HG03196 (cell line): Measurements from ENCODE around the gene EIPR1.
A peak's percentile ranks its signal among the peaks of the same experiment; 100 is the strongest.

Experiments
- ATAC-seq: cut with Tn5 transposase; IDR thresholded peaks from one replicate; pipeline ENCODE4 v1.9.1; 2021; ENCODE audit not compliant: unreplicated experiment

Gene EIPR1

DNA sequence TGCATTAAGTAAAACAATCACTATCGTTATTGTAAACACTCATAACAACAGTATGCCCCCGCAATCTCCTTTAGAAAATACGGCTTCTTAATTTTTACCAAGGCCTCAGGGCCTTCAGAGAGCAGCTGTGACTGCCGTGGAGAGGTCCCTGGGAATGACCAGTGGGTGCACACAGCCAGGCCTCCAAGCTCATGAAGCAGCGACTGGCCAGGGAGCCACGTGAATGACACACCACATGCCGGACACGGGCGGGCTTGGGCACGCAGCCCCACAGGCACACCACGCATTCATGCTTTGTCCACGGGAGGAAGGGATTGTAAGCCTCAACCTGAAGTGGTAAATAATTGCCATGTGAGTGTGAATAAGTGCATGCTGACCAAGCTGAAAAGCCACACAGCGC, 121.0 kb downstream of the EIPR1 start:
- no peak for ATAC-seq

DNA sequence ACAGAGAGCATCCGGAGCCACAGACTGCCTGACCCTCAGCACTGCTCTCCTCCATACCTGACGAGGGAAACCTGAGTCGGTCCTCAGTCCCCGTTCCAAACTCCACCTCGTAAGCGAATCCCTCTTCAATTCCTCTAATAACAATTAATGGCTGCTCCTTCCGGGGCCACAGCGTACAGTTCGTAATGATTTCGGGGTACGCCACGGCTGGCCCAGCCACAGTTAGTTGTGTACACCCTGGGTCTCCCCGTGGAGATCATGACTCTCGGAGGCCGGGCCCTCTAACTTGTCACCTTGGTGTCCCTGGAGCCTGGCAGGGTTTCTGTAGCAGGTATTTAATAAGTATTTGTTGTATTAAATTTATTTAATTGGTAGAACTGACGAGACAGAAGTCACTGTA, 121.5 kb downstream of the EIPR1 start:
- no peak for ATAC-seq

DNA sequence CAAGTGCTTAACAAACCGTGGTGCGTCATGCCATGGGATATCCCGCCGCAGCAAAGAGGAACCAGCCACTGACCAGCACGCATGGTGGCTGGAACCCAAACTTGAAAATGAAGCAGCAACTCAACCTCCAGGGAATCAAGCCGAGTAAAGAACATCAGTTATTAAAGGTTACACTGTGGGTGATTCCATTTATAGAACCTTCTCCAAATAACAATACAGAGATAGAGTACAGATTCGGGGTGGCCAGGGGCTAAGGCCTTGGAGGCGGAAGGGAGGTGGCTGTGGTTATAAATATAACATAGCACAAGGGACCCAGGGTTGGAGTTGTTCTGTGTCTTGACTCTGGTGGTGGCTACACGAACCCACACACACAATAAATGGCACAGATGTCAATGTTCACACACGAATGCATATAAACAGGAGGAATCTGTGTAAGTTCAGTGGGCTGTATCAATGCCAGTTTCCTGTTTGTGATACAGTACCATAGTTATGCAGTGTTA, 123.1 kb downstream of the EIPR1 start:
- peak; percentile 78 for ATAC-seq

DNA sequence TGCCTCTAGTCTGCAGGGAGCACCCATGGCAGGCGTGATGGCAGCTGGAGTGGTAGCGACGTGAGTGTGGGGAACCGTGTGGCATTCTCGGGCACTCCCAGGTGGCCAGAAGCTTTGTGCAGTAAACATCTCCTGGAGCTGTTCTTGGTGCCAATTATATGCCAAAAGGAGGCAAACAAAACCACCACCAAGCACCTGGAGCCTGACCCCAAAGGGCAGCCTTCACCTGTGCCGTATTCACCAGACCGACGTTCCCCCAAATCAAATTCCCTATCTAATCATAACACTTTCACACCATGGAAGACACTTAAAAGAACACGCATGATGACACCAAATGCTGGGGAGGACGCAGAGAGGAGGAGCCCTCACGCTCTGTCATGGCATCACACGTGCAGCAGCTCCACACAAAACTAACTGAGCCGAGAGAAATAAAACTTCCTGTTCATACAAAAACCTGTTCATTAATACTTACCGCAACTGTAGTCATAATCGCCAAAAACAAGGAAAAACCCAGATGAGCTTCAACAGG, 123.6 kb downstream of the EIPR1 start:
- ATAC-seq: peak; percentile 2

DNA sequence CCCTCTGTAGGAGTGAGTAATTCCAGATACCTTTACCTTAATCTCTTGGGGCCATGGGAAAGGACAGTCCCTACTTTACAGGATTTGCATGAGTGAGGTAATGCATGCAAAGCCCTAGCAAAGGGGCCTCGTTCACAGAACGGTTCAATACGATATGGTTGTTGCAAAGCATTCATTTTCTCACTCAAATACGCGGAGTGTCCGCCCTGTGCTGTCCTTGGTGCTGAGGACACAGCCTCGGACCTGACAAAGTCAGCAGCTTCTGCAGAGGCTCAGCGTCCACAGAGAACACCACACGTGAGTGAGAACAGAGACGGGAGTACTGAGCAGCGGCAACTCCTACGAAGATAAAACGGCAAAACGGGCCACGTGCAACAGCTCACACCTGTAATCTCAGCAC, 125.7 kb downstream of the EIPR1 start:
- ATAC-seq: no peak

DNA sequence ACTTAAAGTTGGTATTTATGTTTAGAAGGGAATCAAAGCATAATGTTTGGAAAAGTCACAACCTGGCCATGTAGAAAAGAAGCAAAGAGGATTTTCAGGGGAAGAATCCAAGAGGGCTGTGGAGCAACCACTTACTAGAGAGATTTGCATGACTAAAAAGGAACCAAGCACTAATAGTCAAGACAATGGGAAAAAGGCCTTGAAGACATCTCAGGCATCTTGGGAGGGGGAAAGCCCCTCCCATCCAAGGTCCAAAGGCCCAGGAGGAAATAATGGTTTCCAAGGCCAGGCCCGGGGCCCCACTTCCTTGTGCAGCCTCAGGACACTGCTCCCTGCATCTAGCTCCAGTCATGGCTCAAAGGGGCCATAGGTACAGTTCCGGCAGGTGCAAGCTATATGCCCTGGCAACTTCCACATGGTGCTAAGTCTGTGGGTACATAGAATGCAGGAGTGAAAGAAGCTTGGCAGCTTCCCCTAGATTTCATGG, 128.1 kb downstream of the EIPR1 start:
- no peak for ATAC-seq

DNA sequence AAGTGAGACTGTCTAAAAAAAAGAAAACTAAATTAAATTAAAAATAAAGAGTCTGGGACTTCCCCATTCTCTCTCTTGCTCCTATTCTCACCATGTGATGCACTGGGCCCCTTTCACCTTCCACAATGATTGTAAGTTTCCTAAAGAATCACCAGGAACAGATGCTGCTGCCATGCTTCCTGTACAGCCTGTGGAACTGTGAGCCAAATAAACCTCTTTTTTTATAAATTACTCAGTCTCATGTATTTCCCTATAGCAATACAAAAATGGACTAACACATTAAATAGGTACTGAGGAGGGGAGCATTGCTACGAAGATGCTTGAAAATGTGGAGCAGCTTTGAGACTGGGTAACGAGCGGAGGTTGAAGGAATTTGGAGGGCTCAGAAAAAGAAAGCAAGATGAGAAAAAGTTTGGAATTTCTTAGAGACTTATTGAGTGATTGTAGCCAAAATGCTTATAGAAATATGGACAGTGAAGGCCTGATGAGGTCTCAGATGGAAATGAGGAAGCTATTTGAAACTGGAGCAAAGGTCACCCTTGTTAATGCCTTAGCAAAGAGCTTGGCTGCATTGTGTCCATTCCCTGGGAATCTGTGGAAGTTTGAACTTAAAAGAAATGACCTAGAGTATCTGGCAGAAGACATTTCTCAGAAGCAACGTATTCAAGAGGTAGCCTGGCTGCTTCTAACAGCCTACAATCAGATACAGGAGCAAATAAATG, 128.7 kb downstream of the EIPR1 start:
- no peak for ATAC-seq

DNA sequence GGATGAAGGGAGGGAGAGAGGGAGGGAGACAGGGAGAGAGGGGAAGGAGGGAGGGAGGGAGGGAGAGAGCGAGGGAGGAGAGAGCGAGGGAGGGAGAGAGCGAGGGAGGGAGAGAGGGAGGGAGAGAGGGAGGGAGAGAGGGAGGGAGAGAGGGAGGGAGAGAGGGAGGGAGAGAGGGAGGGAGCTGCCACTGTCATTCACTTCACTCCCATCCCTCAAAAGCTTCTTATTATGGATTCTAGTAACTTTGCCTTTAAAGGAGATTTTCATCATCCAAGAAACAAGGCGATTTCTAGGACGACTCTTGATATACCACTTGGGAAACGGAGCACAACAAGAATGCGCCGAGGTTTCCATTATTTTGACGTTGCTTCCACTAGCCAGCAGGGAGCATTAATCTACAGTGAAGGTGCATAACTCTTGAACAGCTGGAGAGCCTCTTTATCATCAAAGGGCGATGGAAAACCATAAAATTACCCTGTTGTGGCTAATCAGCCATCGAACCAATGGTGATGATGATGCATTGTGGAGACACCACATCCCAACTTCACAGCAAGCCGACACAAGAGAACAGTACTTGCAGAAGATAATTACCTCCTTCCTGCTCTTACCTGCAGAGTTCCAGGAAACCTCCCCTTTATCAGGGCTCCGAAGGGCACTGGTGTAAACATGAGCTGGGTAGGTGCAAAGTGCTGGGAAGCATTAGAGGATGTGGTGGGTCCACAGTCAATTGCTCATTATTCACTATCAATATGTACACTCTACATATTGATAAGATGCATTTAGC, 130.5 kb downstream of the EIPR1 start:
- ATAC-seq: no peak

DNA sequence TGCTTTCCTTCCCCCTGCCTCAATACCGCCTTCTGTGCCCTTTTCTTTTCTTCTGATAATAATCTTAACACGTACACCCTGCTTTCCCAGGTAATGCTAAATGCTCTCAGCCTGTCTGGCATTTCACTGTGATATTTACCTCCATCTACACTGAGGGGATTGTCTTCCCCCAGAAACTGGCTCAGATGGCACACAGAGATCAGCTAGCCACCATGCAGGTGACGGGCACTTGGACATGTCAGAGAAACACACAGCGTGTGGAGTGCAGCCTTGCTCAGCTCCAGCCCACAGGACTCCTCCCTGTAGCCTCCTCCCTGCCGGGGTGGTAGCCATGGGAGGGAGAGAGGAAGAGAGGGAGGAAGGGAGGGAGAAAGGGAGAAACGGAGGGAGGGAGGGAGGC, 131.2 kb downstream of the EIPR1 start:
- ATAC-seq: no peak

DNA sequence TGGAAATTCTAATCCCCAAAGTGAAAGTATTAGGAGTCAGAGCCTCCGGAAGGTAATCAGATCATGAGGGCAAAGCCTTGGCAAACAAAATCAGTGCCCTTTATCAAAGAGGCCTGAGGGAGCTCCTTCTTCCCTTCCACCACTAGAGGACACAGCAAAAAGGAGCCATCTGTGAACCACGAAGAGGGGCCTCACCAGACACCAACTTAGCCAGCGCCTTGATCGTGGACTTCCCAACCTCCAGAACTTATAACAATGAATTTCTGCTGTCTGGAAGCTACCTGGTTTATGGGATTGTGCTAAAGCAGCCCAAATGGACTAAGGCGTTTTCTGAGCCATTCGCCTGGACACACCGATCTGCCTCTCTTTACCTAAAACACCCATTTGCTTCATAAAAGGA, 133.1 kb downstream of the EIPR1 start:
- ATAC-seq: no peak

DNA sequence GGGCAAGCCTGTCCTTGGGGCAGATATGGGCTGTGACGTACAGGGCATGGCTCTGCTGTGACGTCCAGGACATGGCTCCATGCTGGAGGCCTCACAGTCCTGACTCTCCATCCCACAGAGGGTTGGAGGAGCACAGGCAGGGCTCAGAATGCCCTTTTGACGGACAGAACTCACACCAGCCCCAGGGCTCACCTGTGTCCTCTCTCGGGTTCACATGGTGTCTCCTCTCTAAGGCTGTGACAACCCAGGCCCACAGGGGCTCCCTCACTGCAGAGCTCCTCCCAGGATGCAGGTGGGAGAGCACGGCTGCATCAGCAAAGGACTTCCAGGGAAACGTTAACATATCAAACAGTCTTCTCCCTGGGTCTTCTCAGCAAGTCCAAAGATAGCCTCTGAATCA, 133.8 kb downstream of the EIPR1 start:
- no peak for ATAC-seq

DNA sequence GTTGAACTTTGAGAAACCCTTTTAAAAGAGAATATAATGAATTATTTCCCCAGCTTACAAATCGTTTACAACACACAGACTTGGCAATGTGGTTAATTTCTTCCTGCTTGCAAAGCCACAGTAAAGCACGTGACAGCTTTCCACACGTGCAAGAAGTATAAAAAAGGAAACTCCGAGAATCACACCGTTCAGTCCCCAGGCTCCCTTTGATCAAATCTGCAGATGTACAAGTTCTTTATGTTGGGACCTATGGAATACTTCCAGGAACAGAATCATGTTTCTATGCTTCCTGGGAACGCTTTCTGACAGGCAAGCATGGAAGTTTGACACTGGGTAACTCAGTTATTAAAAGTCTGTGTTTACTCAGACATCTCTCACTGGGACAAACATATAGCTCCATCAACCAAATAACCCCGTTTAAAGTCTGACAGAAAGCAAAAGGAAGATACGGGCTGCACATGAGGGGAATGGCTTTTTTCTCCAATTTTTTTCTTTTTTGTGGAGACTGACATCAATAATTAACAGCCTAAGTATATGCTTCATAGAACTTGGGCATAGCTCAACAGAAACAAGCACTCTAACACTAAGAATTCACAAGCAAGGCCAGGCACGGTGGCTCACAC, 134.8 kb downstream of the EIPR1 start:
- ATAC-seq: peak; percentile 73

DNA sequence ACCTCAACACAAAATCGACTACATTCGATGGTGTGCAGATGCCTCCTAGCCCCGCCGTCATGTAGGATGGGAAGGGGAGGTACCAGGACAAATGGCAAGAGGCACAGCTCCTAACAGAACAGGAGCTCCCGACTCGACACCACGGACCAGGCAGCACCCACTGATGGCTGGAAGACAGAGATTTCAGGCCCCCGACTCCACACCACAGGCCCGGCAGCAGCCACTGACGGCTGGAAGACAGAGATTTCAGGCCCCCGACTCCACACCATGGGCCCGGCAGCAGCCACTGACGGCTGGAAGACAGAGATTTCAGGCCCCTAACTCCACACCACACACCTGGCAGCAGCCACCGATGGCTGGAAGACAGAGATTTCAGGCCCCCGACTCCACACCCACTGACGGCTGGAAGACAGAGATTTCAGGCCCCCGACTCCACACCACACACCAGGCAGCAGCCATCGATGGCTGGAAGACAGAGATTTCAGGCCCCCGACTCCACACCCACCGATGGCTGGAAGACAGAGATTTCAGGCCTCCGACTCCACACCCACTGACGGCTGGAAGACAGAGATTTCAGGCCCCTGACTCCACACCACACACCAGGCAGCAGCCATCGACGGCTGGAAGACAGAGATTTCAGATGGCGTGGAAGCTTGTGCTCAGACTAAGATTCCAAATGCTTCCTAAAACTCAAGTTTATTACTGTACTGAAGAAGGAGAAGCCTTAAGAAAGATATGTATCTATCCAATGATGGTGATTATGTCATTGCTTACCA, 135.5 kb downstream of the EIPR1 start:
- no peak for ATAC-seq

DNA sequence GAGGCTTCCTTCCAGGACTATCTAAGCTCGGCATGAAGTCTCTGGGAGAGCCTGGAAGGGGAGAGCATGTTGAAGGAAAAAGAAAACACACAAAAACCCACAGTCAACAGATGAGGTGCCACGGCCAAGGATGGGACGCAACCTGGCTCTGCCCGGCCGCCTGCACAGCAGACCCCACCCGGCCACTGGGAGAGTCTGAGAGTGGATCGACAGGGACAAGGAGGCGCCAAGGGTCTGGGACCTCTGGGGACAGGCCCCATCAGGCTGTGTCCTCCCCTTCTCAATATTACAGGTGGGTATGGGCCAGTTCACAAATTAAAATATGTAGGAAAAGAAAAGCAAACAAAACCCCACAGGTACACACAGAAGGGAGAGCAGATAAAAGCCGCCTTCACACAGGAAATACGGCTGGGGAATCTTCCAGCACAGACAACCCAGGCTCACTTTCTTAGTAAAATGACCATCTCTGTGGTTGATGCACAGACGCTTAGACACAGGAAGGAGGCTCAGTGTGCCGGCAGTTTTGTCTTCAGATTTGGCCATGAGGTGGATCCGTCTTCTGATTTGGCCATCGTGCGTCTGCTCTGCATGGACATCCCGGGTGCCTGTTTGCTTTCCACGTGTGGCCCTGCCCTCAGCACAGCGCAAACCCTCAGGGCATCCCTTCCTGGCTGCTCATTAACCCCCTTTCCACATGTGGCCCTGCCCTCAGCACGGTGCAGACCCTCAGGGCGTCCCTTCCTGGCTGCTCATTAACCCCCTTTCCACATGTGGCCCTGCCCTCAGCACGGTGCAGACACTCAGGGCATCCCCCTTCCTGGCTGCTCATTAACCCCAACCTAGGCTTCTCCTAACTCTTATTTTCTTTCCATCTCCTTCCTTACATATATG, 138.4 kb downstream of the EIPR1 start:
- ATAC-seq: peak; percentile 56

DNA sequence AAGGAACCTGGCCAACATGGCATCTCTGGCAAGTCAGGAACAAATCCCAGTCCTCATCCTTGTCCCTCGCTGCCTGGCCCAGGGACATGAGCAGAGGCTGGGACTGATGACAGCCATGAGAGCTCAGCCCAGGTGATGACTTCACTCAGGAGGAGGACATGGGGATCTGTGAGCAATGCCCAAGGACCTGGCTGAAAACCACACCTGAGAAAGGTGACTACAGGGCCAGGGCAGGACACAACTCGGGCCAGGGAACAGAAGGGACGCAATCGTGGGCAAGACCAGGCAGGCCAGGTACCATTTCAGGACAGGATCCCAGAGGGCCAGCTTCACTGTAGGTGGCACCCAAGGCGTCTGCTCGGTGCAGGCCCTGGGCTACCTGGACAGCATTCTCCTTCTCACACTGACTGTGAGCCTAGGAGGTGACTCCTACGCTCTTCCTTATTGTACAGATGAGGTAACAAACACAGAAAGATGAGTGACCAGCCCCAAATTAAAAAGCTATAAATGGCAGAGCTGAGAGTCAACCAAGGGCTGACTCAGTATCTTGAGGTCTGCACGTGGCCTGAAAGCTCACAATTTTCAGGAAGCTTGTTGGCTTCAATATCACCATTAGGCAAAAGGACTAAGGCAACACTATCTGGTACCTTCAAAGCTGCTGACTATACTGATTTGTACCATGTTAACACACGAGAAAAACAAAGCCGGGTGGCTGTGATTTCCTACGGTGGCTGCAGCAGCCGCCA, 141.1 kb downstream of the EIPR1 start:
- ATAC-seq: no peak

DNA sequence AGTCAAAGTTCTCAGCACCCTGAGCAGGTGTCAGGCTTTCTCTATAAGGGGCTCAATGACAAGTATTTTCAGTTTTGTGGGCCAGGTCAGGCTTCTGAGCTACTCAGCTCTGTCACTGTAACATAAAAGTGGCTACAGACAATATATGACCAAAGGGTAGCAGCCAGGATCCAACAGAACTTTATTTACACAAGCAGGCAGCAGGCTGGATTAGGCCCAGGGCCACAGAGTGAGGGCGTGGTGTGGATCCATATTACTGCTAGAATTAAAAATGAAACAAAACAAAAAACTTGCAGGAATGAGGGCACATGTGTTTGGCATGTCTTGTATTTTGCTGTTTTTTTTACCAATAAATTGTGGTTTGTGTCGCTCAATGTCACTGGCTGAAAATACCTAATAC, 143.7 kb downstream of the EIPR1 start:
- no peak for ATAC-seq

DNA sequence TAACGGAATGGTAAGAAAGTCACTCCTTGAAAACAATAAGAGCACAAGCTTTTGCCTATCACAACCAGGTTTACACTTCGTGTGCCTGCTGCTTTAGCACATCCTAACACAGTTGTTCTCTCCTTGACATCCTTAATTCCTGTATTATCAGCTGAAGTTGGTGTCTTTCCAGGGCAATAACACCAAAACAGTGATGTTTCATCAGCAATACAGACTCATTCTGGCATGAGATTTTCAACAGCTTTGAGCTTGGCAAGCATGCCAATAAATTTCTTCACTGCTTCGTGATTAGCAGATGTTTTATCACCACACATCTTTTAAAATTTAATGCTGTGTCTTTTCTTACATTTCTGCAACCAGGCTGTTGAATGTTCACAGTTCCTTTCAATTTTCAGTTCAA, 148.4 kb downstream of the EIPR1 start:
- ATAC-seq: no peak

DNA sequence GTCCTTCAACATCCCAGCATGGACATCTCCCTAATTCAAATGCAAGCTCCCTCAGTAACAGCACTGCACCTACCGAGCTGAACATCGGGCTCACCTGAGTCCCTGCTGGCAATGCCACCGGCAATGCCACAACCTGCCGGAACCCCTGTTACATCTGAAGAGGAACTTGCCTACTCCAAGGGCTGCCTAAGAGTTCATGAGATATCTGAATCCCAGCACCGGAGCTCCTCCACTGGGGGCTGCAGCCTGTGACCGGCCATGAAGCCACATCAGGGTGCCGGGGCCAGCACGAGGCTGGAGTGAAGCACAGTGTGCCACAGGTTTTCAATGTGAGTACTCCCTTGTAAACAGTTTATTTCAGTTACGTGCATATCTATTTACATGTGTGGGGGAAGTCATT, 152.9 kb downstream of the EIPR1 start:
- no peak for ATAC-seq
